Stimulated activated naive B cell treated with anti-CD40 and anti-IgM and Interleukin-4, amounts not matched to agents 10 μg/mL and 1 μg/mL and 100 μg/mL, for 72 hours (primary cell): ENCODE data around the gene FBXO47.
"Not testable (repeated sequence)": the region's sequence is repeated elsewhere in the genome, so short reads cannot be mapped to it uniquely, and the experiment has no call there.

Source experiments
- ATAC-seq, 2 donors: fragments of 150-1000 bp; cut with Tn5 transposase; replicated peaks; 2 replicates each; pipeline ENCODE4 v1.10.0; 2021; ENCODE audit warnings: moderate library complexity in 1 of 2
- DNase-seq: peaks from one replicate; pipeline ENCODE4 v3.0.0; 2021
- H3K27ac Mint-ChIP-seq: one replicate; pipeline ENCODE4 v1.8.0; 2022; ENCODE audit warnings: mild to moderate bottlenecking, mixed read lengths
- H3K27me3 Mint-ChIP-seq, 2 donors: one replicate each; pipeline ENCODE4 v1.8.0; 2022; ENCODE audit warnings: mixed read lengths in 2 of 2
- H3K36me3 Mint-ChIP-seq, 2 donors: one replicate each; pipeline ENCODE4 v1.8.0; 2022; ENCODE audit warnings: mixed read lengths in 2 of 2, mild to moderate bottlenecking in 1 of 2
- H3K4me1 Mint-ChIP-seq, 2 donors: one replicate each; pipeline ENCODE4 v1.8.0; 2022; ENCODE audit warnings: mixed read lengths in 2 of 2, mild to moderate bottlenecking in 1 of 2
- H3K4me3 Mint-ChIP-seq, 2 donors: one replicate each; pipeline ENCODE4 v1.8.0; 2022; ENCODE audit warnings: mild to moderate bottlenecking in 2 of 2, mixed read lengths in 2 of 2, moderate library complexity in 1 of 2
- H3K9me3 Mint-ChIP-seq, 2 donors: one replicate each; pipeline ENCODE4 v1.8.0; 2022; ENCODE audit warnings: mixed read lengths in 2 of 2, mild to moderate bottlenecking in 1 of 2

FBXO47 gene

DNA sequence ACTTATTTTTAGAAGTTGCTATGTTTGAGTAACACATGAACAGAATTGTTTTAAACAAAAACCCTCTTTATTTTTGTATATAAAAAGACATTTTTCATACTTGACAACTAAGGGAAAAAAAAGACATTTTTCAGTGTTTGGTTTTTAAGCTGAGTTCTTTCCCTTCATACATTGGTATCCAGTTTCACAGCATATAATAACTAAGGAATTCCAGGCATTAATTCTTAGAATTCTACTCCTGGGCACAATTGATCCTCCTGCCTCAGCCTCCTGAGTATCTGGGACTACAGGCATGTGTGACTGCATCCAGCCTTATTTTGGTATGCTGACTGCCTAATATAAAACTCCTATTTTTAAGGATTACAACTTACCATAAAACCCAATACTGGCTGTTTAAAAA, 8.4 kb downstream of the FBXO47 start:
- DNase-seq (no peak), ATAC-seq (no peak)
- Mint-ChIP-seq H3K4me1 (no peaks in the 10 kb centered on the region), H3K27me3 (no peaks in the 10 kb centered on the region), H3K27ac (no peak overlapping the region), H3K36me3 (no peaks in the 10 kb centered on the region), H3K9me3 (no peaks in the 10 kb centered on the region), H3K4me3 (no peak overlapping the region)

DNA sequence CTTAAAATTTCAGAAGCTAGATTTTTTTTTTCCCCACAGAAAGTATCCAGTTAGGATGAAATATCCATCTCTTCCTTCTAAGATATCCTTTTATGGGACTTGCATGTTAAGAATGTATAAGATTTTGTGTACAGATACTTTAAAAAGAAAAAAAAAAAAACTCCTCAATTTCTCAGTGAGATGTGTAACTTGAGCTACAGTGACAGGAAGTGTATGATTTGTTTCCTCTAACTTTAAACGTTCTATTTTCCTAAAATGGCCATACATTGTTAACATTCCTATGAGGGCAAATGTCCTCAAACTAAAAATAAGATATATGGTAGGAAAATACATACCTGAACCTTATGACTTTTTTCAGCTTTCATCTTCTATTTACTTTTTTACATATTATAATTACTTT, 8.9 kb downstream of the FBXO47 start:
- H3K9me3 Mint-ChIP-seq = no peaks in the 10 kb centered on the region
- no peak overlapping the region for H3K4me3 Mint-ChIP-seq
- no peaks in the 10 kb centered on the region for H3K4me1 Mint-ChIP-seq
- no peaks in the 10 kb centered on the region for H3K27me3 Mint-ChIP-seq
- no peak for DNase-seq
- no peak overlapping the region for H3K27ac Mint-ChIP-seq
- ATAC-seq = no peak
- H3K36me3 Mint-ChIP-seq = no peaks in the 10 kb centered on the region

GRCh38 chr17:38953800-38954199, 13.4 kb downstream of the FBXO47 start:
- DNase-seq, ATAC-seq, H3K9me3 Mint-ChIP-seq, H3K4me3 Mint-ChIP-seq, H3K27ac Mint-ChIP-seq, H3K27me3 Mint-ChIP-seq, H3K4me1 Mint-ChIP-seq, H3K36me3 Mint-ChIP-seq: not testable (repeated sequence)

GRCh38 chr17:38947189-38947588, 20.0 kb downstream of the FBXO47 start:
- no peaks in the 10 kb centered on the region for H3K36me3 Mint-ChIP-seq
- no peaks in the 10 kb centered on the region for H3K27me3 Mint-ChIP-seq
- H3K4me1 Mint-ChIP-seq = peaks cover 0 to 5% of the 10 kb centered on the region in 2 donors
- no peak overlapping the region for H3K27ac Mint-ChIP-seq
- DNase-seq = no peak
- H3K4me3 Mint-ChIP-seq = no peak overlapping the region
- no peaks in the 10 kb centered on the region for H3K9me3 Mint-ChIP-seq
- ATAC-seq = no peak

- H3K27ac Mint-ChIP-seq = no peak overlapping the region
- no peaks in the 10 kb centered on the region for H3K36me3 Mint-ChIP-seq
- H3K9me3 Mint-ChIP-seq = no peaks in the 10 kb centered on the region
- peaks cover 0 to 5% of the 10 kb centered on the region in 2 donors for H3K4me1 Mint-ChIP-seq
- no peak overlapping the region for H3K4me3 Mint-ChIP-seq
- no peak for DNase-seq
- peak in 1 of 2 donors; percentile 23 for ATAC-seq
- no peaks in the 10 kb centered on the region for H3K27me3 Mint-ChIP-seq
These were observed 23.6 kb downstream of the FBXO47 start for GRCh38 chr17:38943607-38944006.

DNA sequence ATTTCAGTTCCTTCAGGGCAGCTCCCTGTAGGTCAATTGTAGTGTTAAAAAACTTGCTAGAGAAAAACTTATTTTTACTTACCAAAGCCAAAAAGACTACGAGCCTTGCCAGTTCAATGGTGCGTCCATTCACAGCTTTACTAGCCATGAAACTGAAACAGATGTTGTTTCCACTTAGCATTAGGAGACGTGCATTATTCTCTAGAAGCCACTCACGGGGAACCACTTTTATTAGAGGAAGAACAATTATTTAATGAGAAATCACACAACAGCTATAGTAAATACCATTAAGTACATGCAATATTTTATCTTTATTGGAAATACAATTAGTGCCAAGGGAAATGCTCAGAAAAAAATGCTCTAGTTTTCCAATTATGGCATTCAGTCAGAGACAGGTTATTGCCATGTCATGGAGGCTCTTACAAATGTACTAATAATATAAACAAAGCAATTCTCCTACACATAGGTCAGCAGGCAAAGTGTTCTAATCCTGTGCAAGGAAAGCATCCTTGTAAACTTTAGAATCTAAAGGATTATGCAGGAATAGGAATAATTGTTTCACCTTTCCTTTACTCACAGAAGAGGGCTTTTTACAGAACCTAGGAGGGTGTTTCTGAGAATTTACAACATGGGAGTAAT, 24.4 kb downstream of the FBXO47 start:
- H3K27ac Mint-ChIP-seq = no peak overlapping the region
- no peak overlapping the region for H3K4me3 Mint-ChIP-seq
- H3K36me3 Mint-ChIP-seq = no peaks in the 10 kb centered on the region
- DNase-seq (no peak), ATAC-seq (peak in 1 of 2 donors; percentile 45)
- no peaks in the 10 kb centered on the region for H3K9me3 Mint-ChIP-seq
- no peaks in the 10 kb centered on the region for H3K27me3 Mint-ChIP-seq
- peaks cover 0 to 5% of the 10 kb centered on the region in 2 donors for H3K4me1 Mint-ChIP-seq

DNA sequence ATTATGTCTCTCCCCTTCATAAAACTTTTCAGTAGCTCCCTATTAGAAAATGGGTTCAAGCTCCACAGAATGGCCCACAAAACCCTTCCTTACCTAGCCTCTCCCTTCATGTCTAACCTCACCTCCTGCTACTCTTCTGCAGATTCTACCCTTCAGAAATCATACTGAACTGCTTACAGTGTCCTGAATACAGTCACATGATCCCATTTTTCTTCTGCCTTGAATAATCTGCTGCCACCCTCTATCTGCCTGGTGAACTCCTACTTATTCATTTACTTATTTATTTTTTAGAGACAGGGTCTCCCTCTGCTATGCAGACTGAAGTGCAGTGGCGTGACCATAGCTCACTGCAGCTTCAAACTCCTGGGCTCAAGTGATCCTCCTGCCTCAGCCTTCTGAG, 26.8 kb downstream of the FBXO47 start:
- Mint-ChIP-seq H3K27me3 (no peaks in the 10 kb centered on the region), H3K36me3 (no peaks in the 10 kb centered on the region), H3K27ac (no peak overlapping the region), H3K4me3 (no peak overlapping the region), H3K9me3 (no peaks in the 10 kb centered on the region), H3K4me1 (peaks cover 0 to 5% of the 10 kb centered on the region in 2 donors)
- no peak for DNase-seq
- ATAC-seq = no peak

DNA sequence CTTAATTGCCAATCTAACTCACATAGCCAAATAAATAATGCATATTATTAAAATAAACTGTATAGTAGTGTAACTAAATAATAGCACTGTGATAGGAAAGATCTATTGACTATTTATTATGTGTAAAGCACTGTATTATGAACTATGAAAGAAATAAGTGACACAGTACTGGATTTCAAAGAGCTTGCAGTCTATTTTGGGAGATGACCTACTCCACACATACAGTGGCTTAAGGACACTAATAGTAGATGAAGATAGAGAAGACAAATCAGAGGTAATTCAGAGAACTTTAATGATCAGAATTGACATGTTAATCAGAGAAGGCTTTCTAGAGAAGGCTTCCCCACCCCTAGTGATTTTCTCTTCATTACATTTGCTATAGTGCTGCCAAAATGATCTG, 27.2 kb downstream of the FBXO47 start:
- Mint-ChIP-seq H3K4me1 (peaks cover 0 to 5% of the 10 kb centered on the region in 2 donors), H3K9me3 (no peaks in the 10 kb centered on the region), H3K36me3 (no peaks in the 10 kb centered on the region), H3K27ac (no peak overlapping the region), H3K4me3 (no peak overlapping the region), H3K27me3 (no peaks in the 10 kb centered on the region)
- DNase-seq (no peak), ATAC-seq (no peak)

GRCh38 chr17:38933962-38934361, 33.2 kb downstream of the FBXO47 start:
- H3K4me1 Mint-ChIP-seq, H3K4me3 Mint-ChIP-seq, H3K27ac Mint-ChIP-seq, H3K27me3 Mint-ChIP-seq, H3K36me3 Mint-ChIP-seq, H3K9me3 Mint-ChIP-seq, DNase-seq, ATAC-seq: not testable (repeated sequence)

GRCh38 chr17:38930782-38931181, 36.4 kb downstream of the FBXO47 start:
- DNase-seq, H3K4me3 Mint-ChIP-seq, ATAC-seq, H3K27me3 Mint-ChIP-seq, H3K36me3 Mint-ChIP-seq, H3K9me3 Mint-ChIP-seq, H3K27ac Mint-ChIP-seq: not testable (repeated sequence)
- peaks cover 9 to 11% of the 10 kb centered on the region in 2 donors for H3K4me1 Mint-ChIP-seq

GRCh38 chr17:38926293-38927070, 40.7 kb downstream of the FBXO47 start:
- Mint-ChIP-seq H3K27ac (no peak overlapping the region), H3K36me3 (peaks cover 3 to 7% of the 10 kb centered on the region in 2 donors)

GRCh38 chr17:38925263-38925995, 41.8 kb downstream of the FBXO47 start, which contains the start of gene LASP1NB:
Gene LASP1NB (plus strand): TSS chr17:38925614.
- peaks cover 28 to 42% of the 10 kb centered on the region in 2 donors for H3K4me1 Mint-ChIP-seq
- ATAC-seq = no peak
- no peak within 1 kb of the TSS for H3K4me3 Mint-ChIP-seq
- DNase-seq = no peak
- no peaks in the 10 kb centered on the region for H3K9me3 Mint-ChIP-seq
- H3K27ac Mint-ChIP-seq = peak within 1 kb of the TSS; percentile 20
- peaks cover 6 to 12% of the 10 kb centered on the region in 2 donors for H3K36me3 Mint-ChIP-seq
- H3K27me3 Mint-ChIP-seq = no peaks in the 10 kb centered on the region

More at GRCh38 chr17:38926293-38927070, 40.7 kb downstream of the FBXO47 start:
- Mint-ChIP-seq H3K4me3 (no peak overlapping the region), H3K27me3 (no peaks in the 10 kb centered on the region), H3K9me3 (no peaks in the 10 kb centered on the region), H3K4me1 (peaks cover 21 to 31% of the 10 kb centered on the region in 2 donors)
- ATAC-seq (peak; percentile 81 to 84), DNase-seq (no peak)

DNA sequence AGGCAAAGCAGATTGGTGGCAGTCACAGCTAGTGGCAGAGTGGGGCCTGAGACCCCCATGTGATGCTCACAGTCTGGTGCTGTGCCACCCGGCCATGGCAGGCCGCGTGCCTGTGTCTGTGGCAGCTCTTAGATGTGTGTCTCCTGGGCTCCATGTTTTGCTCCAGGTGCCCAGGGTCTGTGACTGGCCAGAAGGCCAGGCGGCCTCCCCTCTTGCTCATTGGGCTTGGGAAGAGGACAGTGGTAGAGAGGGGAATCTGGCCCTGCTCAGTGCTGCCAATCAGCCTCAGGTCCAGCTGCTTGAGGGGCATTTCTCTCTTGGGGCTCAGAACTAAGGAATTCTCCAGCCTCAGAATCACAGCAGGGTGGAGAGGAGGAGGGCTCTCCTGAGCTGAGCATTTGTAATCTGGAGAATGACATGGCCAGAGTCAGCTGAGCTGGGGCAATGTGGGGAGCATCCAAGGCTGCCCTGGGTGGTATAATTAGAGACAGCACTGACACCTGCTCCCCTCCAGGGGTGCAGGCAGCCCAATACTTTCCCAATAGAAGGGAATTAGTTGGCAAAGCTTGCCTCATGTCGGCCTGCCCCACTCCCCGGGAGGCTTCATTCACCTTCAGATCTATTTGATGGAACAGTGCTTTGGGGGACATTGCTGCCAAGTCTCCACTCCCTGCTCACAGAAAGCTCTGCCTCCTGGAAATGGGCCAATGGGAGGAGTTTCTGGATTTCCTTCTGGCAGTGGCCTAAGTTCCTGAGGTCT, 44.5 kb downstream of the FBXO47 start:
- peak overlapping the region; percentile 65 for H3K27ac Mint-ChIP-seq
- ATAC-seq (peak in 1 of 2 donors; percentile 17), DNase-seq (no peak)
- H3K4me1 Mint-ChIP-seq = peaks cover 32 to 52% of the 10 kb centered on the region in 2 donors
- H3K27me3 Mint-ChIP-seq = no peaks in the 10 kb centered on the region
- peaks cover 25 to 36% of the 10 kb centered on the region in 2 donors for H3K36me3 Mint-ChIP-seq
- H3K9me3 Mint-ChIP-seq = no peaks in the 10 kb centered on the region
- H3K4me3 Mint-ChIP-seq = no peak overlapping the region
